Measurements from ENCODE around the gene APLF.
"Not testable (repeated sequence)": the region's sequence is repeated elsewhere in the genome, so short reads cannot be mapped to it uniquely, and the experiment has no call there.

APLF gene

DNA sequence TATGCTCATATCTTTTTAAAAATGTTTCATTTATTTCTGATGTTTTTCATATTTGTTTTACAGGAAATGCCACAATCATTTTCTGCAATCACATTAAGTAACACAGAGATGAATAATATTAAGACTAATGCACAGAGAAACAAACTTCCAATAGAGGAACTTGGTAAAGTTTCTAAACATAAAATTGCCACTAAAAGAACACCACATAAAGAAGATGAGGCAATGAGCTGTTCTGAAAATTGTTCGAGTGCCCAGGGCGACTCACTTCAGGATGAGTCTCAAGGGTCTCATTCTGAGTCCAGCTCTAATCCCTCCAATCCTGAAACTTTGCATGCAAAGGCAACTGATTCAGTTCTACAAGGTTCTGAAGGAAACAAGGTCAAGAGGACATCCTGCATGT, 70.4 kb downstream of the APLF start:
- DNase-seq, result no peak

DNA sequence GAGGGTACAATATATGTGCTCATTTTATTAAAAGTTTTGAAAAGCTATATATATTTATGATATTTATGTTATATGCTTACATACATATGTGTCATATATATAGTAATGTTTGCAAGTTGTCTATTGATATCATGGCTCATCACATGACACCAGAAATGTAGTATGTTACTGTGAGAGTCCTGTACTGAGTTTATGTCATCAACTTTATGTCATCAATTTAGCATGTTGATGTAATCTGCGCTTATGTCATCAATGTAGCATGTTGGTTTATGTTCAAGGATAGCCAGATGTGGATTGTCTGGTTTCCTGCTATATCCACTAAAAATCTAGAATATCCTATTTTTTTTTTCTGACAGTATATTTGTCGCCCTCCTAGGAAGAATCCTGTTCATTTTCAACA, 77.4 kb downstream of the APLF start:
- DNase-seq, result no peak

DNA sequence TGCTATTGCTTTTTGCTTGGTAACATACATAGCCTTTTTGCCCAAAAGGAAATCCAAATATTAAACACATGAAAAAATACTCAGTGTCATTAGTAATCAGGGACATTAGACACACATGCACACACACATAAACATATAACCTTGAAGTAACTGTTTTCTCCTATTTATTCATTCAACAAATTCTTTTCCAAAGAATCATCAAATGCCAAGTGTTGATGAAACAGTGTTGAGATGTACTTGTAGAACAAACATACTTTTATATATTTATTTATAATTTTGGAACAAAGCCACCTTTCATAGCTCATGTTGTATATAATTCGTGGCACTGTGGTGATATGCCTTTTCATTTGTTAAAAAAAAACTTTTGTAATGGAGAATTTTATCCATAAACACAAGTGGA, 81.0 kb downstream of the APLF start:
- DNase-seq, result no peak

DNA sequence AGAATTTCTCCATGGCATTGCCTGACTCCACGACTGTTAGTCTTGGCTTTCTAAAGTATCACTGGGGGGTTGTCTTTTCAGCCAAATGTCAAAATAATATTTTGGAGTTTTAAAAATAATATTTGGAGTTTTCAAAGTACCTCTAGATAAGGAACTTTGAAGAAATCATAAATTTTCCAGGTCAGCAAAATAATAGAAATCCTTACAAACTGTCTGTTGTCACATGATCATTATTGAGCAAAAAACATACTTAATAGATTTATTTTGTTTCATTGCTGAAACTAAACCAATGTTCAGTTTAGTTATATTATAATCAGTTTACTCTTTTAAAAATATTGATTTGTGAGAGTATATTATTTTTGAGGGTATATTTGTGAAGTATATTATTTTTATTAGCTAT, 85.7 kb downstream of the APLF start:
- no peak for DNase-seq

DNA sequence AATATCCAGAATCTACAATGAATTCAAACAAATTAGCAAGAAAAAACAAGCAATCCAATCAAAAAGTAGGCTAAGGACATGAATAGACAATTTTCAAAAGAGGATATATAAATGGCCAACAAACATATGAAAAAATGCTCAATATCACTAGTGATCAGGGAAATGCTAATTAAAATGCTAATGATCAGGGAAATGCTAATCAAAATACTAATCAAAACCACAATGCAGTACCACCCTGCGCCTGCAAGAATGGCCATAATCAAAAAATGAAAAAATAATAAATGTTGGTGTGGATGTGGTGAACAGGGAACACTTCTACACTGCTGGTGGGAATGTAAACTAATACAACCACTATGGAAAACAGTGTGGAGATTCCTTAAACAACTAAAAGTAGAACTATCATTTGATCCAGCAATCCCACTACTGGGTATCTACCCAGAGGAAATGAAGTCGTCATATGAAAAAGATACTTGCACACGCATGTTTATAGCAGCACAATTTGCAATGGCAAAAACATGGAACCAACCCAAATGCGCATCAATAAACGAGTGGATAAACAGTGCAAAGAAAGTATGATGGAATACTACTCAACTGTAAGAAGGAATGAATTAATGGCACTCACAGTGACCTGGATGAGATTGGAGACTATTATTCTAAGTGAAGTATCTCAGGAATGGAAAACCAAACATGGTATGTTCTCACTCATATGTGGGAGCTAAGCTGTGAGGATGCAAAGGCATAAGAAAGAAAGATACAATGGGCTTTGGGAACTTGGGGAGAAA, 88.2 kb downstream of the APLF start:
- not testable (repeated sequence) for DNase-seq

DNA sequence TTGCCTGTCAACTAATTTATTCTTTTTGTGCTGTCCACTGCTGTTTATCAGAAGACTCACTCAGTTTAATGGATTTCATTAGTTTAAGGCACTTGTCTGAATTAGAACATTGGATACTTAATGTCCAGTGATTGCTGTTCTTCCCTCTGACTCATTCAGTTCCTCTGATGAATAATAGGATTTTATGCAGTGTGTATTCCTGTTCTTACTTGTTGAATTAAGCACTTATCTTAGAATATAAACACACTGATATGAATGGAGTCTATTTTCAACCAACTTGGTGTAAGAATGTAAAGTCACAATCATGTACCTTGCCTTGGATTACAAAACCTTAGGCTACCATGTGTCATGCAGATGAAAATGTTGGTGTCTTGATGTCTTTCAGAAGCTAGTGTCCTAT, 89.0 kb downstream of the APLF start:
- DNase-seq, result no peak

DNA sequence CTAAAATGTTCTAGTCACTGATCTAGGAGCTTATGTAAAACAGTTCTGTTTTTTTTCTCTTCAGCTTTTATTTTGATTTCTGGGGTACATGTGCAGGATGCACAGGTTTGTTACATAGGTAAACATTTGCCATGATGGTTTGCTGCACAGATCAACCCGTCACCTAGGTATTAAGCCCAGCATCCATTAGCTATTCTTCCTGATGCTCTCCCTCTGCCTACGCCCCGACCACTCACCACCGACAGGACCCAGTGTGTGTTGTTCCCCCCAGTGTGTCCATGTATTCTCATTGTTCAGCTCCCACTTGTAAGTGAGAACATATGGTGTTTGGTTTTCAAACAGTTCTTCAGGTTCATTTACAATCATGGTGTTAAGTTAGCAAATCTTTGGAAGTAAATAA, 91.2 kb downstream of the APLF start:
- no peak for DNase-seq

DNA sequence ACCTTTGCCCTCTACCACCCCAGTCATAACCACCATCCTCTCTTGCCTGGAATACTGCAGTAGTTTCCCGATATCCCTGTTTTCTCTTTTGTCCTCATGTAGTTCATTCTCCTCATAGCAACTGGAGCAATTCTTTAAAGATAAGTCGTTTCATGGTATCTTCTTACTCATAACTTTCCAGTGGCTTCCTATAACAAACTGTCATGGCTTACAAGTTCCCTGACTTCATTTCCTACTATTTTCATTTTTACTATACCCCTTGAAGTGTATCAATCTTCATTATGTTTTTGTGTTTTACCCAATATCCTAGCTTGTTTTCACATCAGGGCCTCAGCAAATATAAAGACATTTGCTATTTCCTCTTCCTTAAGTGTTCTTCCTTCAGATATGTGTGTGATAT, 92.3 kb downstream of the APLF start:
- no peak for DNase-seq

DNA sequence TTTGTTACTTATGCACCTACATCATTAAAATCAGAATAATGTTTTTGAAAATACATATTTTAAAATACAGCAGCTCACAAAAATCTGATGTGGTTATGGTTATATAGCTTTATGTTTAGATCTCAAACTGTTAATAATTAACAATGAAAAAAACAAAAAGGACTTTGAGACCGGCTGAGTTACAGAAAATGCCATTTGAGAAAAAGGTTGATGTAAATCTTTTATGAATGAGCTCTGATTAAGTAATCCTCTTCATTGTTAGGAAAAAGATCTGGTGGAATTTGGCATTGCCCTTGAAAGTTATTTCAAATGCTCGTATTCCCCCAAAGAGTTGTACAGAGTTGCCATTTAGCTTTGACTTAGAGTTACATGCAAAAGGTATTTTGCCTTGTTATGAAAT, 93.2 kb downstream of the APLF start:
- no peak for DNase-seq

DNA sequence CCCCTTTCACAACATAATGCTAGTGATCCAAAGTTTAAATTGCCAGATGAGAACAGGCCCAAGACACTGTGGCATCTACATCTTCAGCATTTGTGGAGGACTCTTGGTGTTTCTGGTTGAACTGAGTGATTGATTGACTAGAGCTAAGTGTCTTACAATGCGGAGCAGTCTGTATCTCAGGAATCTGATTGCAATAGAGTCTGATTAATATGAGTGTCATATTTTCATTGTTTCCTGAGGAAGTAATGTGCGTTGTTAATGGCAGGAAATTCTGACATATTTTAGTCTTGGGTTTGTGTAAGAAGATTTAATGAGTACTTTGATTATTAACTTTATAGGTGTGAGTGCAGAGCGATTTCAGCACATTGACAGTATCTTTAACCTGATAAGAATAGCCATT, 94.0 kb downstream of the APLF start:
- no peak for DNase-seq

DNA sequence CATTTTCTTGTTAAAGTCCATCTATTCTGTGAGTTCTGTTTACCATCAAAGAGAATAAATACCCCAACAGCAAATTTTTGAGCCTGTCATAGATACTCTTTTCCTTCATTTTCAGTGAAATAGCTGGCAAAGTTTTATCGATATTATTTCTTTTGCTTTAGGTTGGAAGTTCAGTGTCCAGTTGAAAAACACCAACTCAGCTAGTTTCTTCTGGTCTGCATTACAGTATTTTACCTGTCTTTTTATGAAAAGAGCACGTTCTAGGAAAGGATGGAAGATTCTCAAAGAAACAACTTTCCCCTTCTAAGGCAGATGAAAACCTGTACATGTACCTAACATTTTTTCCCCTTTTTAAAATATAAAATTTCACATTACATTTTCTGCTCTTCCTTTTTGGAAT, 95.5 kb downstream of the APLF start:
- no peak for DNase-seq

DNA sequence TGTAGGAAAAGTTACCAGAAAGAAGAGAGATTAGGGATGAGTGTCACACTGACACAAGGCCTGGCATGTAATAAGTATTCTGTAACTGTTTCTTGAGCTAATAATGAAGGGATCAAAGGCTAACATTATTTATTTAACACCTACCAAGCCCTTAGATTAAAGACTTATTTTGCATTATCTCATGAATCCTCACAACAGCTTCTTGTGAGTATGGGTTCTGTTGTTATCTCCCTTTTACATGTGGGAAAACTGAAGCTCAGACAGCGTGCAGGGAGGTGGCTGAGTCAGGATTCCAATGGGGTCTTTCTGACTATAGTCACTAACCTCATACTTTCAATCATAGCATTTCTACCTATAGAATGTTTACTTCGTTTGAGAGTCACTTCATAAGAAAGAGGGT, 97.0 kb downstream of the APLF start:
- DNase-seq, result no peak

DNA sequence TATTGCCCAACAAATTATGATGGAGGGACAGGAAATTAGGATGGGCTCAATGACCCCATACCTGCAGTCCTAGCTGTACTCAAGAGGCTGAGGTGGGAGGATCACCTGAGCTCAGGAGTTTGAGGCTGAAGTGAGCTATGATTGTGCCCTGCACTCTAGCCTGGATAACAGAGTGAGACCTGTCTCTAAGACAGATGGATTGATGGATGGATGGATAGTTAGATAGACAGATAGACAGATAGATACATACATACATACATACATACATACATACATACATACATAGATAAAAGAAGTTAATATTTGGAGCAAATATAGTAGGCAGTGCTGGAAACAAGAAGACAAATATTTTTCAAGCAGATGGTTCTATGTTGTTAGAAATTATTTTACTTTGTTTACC, 97.9 kb downstream of the APLF start:
- no peak for DNase-seq

DNA sequence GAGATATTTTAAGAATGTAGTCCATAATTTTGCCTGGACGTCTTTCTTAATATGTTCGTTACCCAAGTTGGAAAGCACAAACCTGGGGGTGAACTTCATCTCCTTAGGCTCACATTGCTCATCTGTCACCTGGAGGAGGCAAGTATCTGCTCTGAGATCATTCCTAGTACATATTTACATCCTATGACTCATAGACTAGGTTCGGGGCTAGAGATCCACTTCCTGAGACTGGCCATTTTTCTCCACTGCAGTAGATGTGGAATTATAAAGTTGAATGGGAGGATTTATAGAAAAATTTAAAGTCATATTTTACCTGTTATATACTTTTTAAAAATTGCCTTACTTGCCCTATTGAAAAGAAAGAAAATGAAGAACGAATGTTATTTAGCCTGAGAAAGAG, 98.5 kb downstream of the APLF start:
- DNase-seq, result no peak

DNA sequence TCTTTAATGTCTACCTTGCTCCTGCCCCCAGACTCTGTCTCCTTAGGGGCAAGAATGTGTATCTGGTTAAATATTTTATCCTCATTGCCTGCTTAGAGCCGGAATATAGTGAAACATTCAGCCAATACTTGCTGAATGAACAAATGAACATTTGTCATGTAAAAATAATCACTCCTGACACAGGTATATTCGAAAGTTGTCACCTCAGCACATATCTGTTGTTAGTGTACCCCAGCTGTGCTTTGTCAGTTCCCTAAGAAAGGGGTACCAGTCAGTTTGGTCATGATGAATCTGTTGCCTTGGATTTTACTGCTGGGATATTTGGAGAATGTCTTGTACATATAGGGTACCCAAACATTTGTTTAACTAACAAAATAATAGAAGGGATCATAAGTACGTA, 99.0 kb downstream of the APLF start:
- DNase-seq, result no peak

DNA sequence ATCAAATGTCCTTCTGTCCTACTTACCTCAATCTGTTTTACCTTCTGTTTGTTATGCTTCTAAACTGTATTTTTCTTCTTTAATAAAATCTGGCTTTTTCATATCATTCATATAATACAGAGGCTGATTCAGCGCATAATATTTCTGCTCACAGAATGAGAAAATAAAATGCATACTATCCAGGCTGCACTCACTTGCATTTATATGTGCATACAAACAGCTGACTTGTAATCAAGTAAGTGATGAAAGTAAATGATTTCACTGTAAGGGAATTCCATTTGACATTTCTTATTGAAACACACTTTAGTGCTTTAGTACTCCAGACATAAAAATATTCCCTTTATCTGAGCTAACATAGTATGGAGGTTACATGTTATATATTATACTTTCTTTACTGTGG, 100.7 kb downstream of the APLF start:
- no peak for DNase-seq

DNA sequence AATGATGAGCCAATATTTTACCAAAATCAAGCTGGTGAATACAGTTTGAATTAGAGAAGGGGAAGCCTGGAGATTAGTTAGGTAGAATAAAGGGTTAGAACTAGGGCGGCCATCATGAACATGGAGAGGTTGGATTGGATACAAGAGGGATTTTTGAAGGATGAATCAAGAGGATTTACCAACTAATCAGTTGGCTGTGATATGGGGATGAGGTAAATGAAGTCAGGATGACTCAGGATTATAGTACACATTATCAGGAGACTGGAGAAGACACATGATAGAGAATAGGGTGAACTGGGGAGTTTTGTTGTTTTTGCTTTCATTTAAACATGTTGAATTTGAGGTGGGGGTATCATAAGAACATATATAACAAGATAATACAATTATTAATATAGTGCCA, 102.2 kb downstream of the APLF start:
- DNase-seq, result no peak

DNA sequence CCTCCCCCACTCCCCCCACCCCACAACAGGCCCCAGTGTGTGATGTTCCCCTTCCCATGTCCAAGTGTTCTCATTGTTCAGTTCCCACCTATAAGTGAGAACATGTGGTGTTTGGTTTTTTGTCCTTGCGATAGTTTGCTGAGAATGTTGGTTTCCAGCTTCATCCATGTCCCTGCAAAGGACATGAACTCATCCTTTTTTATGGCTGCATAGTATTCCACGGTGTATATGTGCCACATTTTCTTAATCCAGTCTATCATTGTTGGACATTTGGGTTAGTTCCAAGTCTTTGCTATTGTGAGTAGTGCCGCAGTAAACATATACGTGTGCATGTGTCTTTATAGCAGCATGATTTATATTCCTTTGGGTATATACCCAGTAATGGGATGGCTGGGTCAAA, 103.0 kb downstream of the APLF start:
- not testable (repeated sequence) for DNase-seq

DNA sequence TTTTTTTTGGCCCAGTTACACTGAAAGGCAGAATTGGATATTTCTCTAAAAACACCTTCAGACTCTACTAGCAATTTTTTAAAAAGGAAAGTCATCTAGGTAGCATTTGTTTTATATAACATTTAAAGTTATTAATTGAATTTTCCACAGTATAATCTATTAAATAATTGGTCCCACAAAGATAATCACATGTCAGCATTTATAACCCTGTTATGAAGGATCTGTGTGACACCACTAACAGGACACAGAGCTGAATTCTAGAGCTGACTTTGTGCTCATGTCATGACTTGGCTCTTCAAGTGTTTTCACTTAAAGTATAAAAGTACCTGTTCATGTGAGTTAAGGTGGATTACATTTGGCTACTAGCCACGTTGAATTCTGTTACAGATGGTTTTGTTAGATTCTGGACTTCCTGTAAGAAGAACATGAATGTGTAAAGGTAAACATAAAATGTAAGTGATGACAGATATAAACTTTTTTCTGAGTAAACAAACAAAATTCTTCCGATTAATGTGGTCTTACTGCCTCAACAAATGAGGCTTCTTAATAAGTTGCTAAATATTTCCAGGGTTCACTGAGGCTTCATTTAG, 106.9 kb downstream of the APLF start:
- DNase-seq, result no peak

DNA sequence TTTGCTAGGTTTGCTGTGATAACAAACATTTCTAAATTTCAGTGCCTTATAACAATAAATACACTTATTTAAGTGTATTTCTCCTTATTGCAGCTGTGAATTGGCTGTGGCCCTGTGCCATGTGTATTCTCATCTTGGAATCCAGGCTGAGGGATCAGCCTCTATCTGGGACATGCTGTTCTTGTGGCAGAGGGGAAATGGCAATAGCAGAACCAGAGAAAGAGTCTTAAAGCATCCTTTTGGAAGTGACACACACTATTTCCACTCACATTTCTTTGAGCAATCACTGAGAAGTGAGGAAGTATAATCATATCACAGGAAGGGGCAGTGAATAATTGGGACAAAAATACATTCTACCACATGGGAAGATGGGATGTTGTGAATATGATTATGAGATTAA, 109.8 kb downstream of the APLF start:
- DNase-seq, result no peak

DNA sequence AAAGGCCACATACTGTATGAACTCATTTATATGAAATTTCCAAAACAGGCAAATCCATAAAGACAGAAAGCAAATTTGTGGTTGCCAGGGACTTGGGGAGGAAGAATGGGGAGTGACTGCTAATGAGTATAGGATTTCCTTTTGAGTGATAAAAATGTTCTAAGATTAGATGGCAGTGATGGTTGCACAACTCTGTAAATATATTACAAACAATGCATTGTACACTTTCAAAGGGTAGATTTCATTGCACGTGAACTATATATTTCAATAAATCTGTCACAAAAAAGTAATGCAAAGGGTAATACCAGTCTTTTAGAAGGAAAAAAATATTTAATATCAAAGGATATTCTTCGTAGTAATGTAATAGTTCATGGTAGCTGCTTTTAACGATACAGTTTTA, 112.3 kb downstream of the APLF start:
- DNase-seq, result no peak

DNA sequence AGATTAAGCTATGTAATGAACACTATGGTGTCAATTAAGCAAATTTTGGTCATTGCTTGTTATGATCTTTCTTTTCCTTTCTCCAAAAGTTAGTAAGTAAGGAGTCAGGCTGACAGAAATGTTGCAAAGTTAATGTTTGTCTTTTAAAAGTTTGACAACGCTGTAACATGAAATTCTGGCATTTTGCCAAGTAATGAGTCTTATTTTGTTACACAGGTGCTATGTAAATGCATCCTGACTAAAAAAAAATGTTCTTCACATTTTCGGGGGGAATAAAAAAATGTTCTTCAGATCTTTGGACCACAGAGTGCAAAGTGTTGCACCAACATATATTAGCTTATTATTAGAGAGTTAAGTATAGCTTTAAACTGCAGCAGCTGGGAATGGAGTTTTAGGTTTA, 121.2 kb downstream of the APLF start:
- no peak for DNase-seq

DNA sequence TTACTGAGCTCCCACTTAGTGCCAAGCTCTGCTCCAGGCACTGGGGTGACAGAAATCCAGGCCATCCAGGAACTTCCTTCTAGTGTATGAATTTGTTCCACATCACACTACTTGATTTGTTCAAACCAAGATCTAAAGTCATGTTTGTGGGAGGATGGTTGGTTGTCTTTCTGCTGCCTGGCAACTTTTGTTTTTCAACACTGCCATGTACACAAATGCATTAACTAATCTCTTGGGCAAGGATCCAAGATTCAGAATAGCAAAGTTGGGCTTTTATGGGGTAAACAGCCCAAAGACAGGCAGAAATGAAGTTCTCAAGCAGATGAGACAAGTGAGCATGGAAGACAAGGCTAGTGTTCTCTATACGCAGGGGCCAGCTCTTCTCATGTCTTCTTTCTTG, 122.6 kb downstream of the APLF start:
- no peak for DNase-seq

DNA sequence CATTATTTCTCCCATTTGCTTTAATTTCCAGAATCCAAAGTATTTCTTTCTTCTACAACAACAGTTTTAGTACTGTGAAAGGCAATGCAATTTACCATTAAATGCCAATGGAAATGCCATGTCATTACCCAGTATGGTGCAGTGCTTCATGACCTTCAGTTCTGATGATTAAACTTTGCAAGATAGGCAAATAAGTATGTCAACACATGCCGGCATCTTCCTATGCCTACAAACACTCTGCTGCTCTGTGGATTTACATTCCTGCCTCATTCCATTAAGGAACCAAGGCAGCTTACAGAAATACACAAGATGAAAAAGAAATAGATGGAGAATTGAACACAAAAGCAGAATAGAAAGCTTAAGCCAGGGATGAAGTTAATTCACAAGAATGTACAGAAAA, 123.3 kb downstream of the APLF start:
- no peak for DNase-seq

DNA sequence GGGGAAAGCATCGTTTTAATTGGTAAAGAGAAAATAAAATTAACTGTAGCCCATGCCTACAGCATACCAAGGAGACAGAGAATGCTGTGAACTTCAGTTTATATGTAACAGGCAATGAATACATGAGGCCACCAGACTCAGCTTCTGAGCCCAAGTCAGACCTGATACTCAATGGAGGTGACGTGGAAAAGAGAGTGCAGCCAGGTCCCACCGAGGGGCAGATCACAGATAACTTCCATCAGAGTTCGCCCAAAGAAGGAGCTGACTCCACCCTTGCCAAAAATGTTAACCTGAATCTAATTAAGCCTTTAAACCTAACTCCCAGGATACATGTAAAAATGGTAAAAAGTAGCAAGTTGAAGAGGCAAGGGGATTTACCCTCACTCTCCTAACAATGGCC, 123.8 kb downstream of the APLF start:
- DNase-seq, result no peak
